Measurements from ENCODE around the gene LONP2. TPM values are rescaled to one million over a fixed set of nuclear protein-coding genes. Genes with fewer than 3 reads are reported as not detected.

The LONP2 gene
- total and polyA plus RNA-seq, 9 of the 15 experiments (the other 6 are each of a cell fraction or from before 2014, with no cell fraction given): 8.1 to 41.2 (median 25.6) TPM

DNA sequence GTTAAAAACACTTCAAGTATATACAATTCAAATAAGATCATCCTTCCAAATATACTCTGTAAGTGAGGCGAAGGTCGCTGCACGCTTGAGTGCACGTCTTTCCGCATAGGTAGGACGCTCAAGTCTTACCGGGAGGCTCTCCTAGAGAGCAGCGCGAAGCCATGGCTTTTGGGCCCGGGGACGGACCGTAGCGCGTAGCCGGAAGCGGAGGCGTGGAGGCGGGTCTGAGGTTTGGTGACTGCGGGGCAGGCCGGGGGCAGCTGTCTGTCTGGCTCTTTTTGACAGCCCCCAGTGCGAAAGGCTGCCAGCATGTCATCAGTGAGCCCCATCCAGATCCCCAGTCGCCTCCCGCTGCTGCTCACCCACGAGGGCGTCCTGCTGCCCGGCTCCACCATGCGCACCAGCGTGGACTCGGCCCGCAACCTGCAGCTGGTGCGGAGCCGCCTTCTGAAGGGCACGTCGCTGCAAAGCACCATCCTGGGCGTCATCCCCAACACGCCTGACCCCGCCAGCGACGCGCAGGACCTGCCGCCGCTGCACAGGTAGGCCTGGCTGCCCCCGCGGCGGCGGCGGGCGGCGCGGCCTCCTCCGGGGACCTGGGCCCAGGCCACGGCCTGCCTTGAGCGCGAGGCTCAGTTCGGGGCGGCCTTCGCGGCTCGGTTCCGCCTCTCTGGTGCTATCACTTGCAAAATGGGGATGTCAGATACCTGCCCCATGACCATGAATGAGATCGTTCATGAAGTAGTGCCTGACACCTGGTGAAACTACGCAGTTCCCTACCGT is at the start of gene LONP2 (continued):
- TF ChIP-seq KLF1 (tag; IDR thresholded peaks at IDR 0.05) (peak; percentile 47; the same call in 1 of the 2 replicates), CHD1 (IDR thresholded peaks at IDR 0.05; ENCODE audit: low read length) (peak; percentile 53), CREB1 (IDR thresholded peaks at IDR 0.05) (peak; percentile 90), CREB1 (CRISPR knock-in tag; IDR thresholded peaks at IDR 0.05) (peak; percentile 86), MED1 (CRISPR knock-in tag; IDR thresholded peaks at IDR 0.05; ENCODE audit: borderline replicate concordance) (no peak), TAF7 (tag; IDR thresholded peaks at IDR 0.05) (no peak), NR3C1 (CRISPR knock-in tag; IDR thresholded peaks at IDR 0.05) (0 out of 2 replicates have a peak, but pooled peaks have one; percentile 48), PRMT5 (CRISPR knock-in tag; IDR thresholded peaks at IDR 0.05) (no peak), ZNF24 (IDR thresholded peaks at IDR 0.05) (0 out of 2 replicates have a peak, but pooled peaks have one; percentile 12), NFE2 (IDR thresholded peaks at IDR 0.05; ENCODE audit: low read depth) (no peak; the same call in 1 of the 2 replicates), ZNF143 (CRISPR knock-in tag; IDR thresholded peaks at IDR 0.05) (no peak), SMC3 (conservative IDR thresholded peaks at IDR 0.05; ENCODE audit: insufficient read depth, low read depth, low read length) (0 out of 2 replicates have a peak, but pooled peaks have one; percentile 0), RBBP5 (IDR thresholded peaks at IDR 0.05; ENCODE audit: borderline replicate concordance, insufficient read depth, low read length, poor library complexity, severe bottlenecking) (peak; percentile 98), NR2C2 (CRISPR knock-in tag; IDR thresholded peaks at IDR 0.05) (no peak), NR2C2 (tag; IDR thresholded peaks at IDR 0.05) (peak; percentile 44; the same call in 1 of the 2 replicates), DNMT1 (IDR thresholded peaks at IDR 0.05) (no peak), ESRRA (IDR thresholded peaks at IDR 0.05; ENCODE audit: borderline replicate concordance, low read depth) (peak; percentile 63; the same call in 1 of the 2 replicates), POLR2H (tag; IDR thresholded peaks at IDR 0.05; ENCODE audit: low read depth) (no peak), ILF3 (IDR thresholded peaks at IDR 0.05; ENCODE audit: borderline replicate concordance) (no peak), ZNF583 (CRISPR knock-in tag; IDR thresholded peaks at IDR 0.05) (no peak), ZNF263 (CRISPR knock-in tag; IDR thresholded peaks at IDR 0.05; ENCODE audit: borderline replicate concordance) (peak; percentile 26; the same call in 1 of the 2 replicates), ASH1L (IDR thresholded peaks at IDR 0.05; ENCODE audit: borderline replicate concordance, low read depth, partially characterized antibody) (peak; percentile 24), ETV6 (IDR thresholded peaks at IDR 0.05; ENCODE audit: borderline replicate concordance in 1 of 2, low read depth in 2 of 2, low read length in 1 of 2) (no peak), ETV6 (CRISPR knock-in tag; IDR thresholded peaks at IDR 0.05; ENCODE audit: borderline replicate concordance) (0 out of 2 replicates have a peak, but pooled peaks have one; percentile 47)
- TF ChIP-seq, protein P1, sequence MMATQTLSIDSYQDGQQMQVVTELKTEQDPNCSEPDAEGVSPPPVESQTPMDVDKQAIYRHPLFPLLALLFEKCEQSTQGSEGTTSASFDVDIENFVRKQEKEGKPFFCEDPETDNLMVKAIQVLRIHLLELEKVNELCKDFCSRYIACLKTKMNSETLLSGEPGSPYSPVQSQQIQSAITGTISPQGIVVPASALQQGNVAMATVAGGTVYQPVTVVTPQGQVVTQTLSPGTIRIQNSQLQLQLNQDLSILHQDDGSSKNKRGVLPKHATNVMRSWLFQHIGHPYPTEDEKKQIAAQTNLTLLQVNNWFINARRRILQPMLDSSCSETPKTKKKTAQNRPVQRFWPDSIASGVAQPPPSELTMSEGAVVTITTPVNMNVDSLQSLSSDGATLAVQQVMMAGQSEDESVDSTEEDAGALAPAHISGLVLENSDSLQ (IDR thresholded peaks at IDR 0.05): peak; percentile 81
- TF ChIP-seq, protein P2, sequence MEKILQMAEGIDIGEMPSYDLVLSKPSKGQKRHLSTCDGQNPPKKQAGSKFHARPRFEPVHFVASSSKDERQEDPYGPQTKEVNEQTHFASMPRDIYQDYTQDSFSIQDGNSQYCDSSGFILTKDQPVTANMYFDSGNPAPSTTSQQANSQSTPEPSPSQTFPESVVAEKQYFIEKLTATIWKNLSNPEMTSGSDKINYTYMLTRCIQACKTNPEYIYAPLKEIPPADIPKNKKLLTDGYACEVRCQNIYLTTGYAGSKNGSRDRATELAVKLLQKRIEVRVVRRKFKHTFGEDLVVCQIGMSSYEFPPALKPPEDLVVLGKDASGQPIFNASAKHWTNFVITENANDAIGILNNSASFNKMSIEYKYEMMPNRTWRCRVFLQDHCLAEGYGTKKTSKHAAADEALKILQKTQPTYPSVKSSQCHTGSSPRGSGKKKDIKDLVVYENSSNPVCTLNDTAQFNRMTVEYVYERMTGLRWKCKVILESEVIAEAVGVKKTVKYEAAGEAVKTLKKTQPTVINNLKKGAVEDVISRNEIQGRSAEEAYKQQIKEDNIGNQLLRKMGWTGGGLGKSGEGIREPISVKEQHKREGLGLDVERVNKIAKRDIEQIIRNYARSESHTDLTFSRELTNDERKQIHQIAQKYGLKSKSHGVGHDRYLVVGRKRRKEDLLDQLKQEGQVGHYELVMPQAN (IDR thresholded peaks at IDR 0.05; ENCODE audit: borderline replicate concordance): peak; percentile 84
